ENCODE measurements around the gene RPLP2.

DNA sequence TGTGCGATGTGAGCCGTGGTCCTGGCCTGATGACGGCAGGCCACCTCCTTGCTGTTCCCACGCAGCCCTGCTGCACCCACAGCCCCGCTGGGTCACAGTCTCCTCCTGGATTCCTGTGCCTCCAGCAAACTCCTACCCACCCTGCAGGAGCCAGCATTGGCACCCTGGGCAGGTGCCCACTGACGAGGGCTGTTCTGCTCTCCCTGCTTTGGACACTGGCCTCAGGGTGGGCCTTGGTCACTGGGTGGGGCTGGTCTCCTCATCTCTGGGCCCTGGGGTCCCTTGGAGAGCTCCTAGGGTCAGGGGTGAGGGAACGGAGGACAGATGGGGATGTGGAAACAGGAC, 45.5 kb downstream of the RPLP2 start:
- TF ChIP-seq CTCF (IDR thresholded peaks at IDR 0.05; ENCODE audit: borderline replicate concordance, extremely low read depth, low read length, poor library complexity, severe bottlenecking) (no peak), EZH2 (IDR thresholded peaks at IDR 0.05; ENCODE audit: borderline replicate concordance, low read depth, low read length, severe bottlenecking) (no peak)

All from DND-41 (cell line).